ENCODE measurements around the gene THAP4. TPM values are rescaled to one million over a fixed set of nuclear protein-coding genes. Genes with fewer than 3 reads are reported as not detected.
A peak's percentile ranks its signal among the peaks of the same experiment; 100 is the strongest.

The THAP4 gene
- total RNA-seq, 1 donor from 2014 or later = 59.1 TPM

GRCh38 chr2:241542278-241542605, 94.7 kb downstream of the THAP4 start:
- no peaks in the 10 kb centered on the region for H3K36me3 Mint-ChIP-seq (ENCODE audit: low read depth)
- no peak overlapping the region for H3K27ac Mint-ChIP-seq (ENCODE audit: unreplicated experiment)
- H3K4me1 Mint-ChIP-seq = peaks cover 15% of the 10 kb centered on the region
- TF ChIP-seq CTCF (conservative IDR thresholded peaks at IDR 0.05) = no peak
- no peak overlapping the region for H3K4me3 Mint-ChIP-seq
- H3K9me3 Mint-ChIP-seq = no peaks in the 10 kb centered on the region
- peaks cover 46% of the 10 kb centered on the region for H3K27me3 Mint-ChIP-seq (ENCODE audit: low read depth)
- no peak for DNase-seq (ENCODE audit: low read depth, low spot score)

DNA sequence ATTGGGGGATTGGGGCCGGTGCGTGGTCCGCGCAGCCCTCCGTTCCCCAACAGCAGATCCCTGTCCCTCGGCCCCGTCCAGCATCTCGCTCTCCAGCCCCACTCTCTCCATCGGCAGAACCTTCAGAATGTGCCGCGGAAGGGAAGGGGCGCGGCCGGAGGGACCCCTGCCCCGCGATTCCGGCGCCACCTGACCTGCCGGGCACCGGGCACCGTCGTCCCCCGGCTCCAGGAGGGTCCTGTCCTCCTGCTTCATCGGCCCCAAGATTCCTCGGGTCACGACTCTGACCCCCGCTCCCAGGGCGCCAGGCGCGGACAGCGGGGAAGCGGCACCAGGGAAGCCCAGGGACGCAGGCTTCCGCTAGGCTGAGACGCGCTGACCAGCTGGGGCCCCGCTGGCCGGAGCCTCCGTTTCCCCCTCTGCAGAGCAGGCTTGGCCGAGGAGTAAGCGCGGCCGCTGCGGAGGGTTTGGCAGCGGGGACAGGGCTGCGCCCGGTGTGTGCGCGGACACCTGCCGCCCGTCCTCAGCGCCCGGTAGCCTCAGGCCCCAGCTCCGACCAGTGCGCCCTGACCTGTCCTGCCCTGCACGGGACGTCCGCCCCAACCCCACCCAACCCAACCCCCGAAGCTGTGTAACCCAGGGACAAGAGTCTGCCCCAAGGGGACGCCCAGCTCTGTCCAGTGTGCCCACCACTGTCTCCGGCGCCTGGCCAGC, 95.2 kb downstream of the THAP4 start:
- Mint-ChIP-seq H3K27ac (ENCODE audit: unreplicated experiment) (no peak overlapping the region), H3K4me1 (peaks cover 15% of the 10 kb centered on the region), H3K9me3 (no peaks in the 10 kb centered on the region), H3K36me3 (ENCODE audit: low read depth) (no peaks in the 10 kb centered on the region), H3K4me3 (no peak overlapping the region), H3K27me3 (ENCODE audit: low read depth) (peaks cover 42% of the 10 kb centered on the region)
- no peak for TF ChIP-seq CTCF (conservative IDR thresholded peaks at IDR 0.05)
- no peak for DNase-seq (ENCODE audit: low read depth, low spot score)

GRCh38 chr2:241540771-241541561, 96.0 kb downstream of the THAP4 start:
- no peak overlapping the region for H3K27ac Mint-ChIP-seq (ENCODE audit: unreplicated experiment)
- peak overlapping the region; percentile 33 for H3K4me3 Mint-ChIP-seq
- no peak for TF ChIP-seq CTCF (conservative IDR thresholded peaks at IDR 0.05)
- H3K27me3 Mint-ChIP-seq (ENCODE audit: low read depth) = peaks cover 42% of the 10 kb centered on the region
- H3K9me3 Mint-ChIP-seq = no peaks in the 10 kb centered on the region
- DNase-seq (ENCODE audit: low read depth, low spot score) = peak; percentile 40
- H3K4me1 Mint-ChIP-seq = peaks cover 16% of the 10 kb centered on the region
- no peaks in the 10 kb centered on the region for H3K36me3 Mint-ChIP-seq (ENCODE audit: low read depth)

DNA sequence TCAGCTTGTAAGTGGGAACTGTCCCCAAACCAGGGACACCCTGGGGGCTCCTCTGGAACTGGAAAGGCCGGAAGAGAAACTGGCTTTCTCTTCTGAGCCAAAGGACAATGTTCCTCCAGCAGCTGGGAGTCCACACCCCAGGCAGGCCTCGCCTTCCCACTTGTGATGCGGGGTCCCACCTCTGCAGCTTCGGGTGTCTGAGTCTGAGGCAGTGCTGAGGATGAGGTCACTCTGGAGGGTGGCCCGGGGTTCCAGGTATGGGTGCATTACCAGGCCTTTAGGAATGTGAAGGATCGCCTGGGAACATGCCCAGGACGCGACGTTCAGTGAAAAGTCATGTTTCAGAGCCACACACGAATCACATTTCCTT, 96.6 kb downstream of the THAP4 start:
- Mint-ChIP-seq H3K4me3 (peak overlapping the region; percentile 33), H3K36me3 (ENCODE audit: low read depth) (no peaks in the 10 kb centered on the region), H3K4me1 (peaks cover 19% of the 10 kb centered on the region), H3K9me3 (no peaks in the 10 kb centered on the region), H3K27ac (ENCODE audit: unreplicated experiment) (no peak overlapping the region), H3K27me3 (ENCODE audit: low read depth) (peaks cover 42% of the 10 kb centered on the region)
- DNase-seq (ENCODE audit: low read depth, low spot score) = no peak
- no peak for TF ChIP-seq CTCF (conservative IDR thresholded peaks at IDR 0.05)

GRCh38 chr2:241539616-241540374, 97.2 kb downstream of the THAP4 start:
- H3K36me3 Mint-ChIP-seq (ENCODE audit: low read depth) = no peaks in the 10 kb centered on the region
- H3K27ac Mint-ChIP-seq (ENCODE audit: unreplicated experiment) = no peak overlapping the region
- H3K4me3 Mint-ChIP-seq = no peak overlapping the region
- no peak for DNase-seq (ENCODE audit: low read depth, low spot score)
- TF ChIP-seq CTCF (conservative IDR thresholded peaks at IDR 0.05) = no peak
- no peaks in the 10 kb centered on the region for H3K9me3 Mint-ChIP-seq
- H3K27me3 Mint-ChIP-seq (ENCODE audit: low read depth) = peaks cover 42% of the 10 kb centered on the region
- H3K4me1 Mint-ChIP-seq = peaks cover 24% of the 10 kb centered on the region
